Mesenchymal stem cell (in vitro differentiated cells and primary cell): ENCODE measurements around the gene CFD.
A peak's percentile ranks its signal among the peaks of the same experiment; 100 is the strongest.

Source experiments
- DNase-seq: peaks from one replicate; pipeline ENCODE4 v3.0.0-alpha.2; 2013
- H2AFZ ChIP-seq: one replicate; pipeline ENCODE4 v1.6.1; 2013; ENCODE audit warnings: low read depth, mild to moderate bottlenecking, control low read depth, inconsistent platforms, low read length, moderate library complexity
- H2AK5ac ChIP-seq: 2 replicates; pipeline ENCODE4 v1.6.1; 2013; ENCODE audit warnings: low read length, moderate library complexity, mild to moderate bottlenecking, inconsistent platforms; ENCODE audit not compliant: severe bottlenecking
- H2BK120ac ChIP-seq: one replicate; pipeline ENCODE4 v1.6.1; 2013; ENCODE audit warnings: low read depth, mild to moderate bottlenecking, inconsistent platforms, low read length, moderate library complexity
- H2BK12ac ChIP-seq, 2 experiments: one replicate each; pipeline ENCODE4 v1.6.1; 2013; ENCODE audit warnings: inconsistent platforms in 2 of 2, low read length in 2 of 2, mild to moderate bottlenecking in 2 of 2, moderate library complexity in 2 of 2, control low read depth in 1 of 2
- H2BK15ac ChIP-seq: one replicate; pipeline ENCODE4 v1.6.1; 2013; ENCODE audit warnings: mild to moderate bottlenecking, low read depth, inconsistent platforms; ENCODE audit not compliant: poor library complexity, severe bottlenecking
- H2BK5ac ChIP-seq: 2 replicates; pipeline ENCODE4 v1.6.1; 2013; ENCODE audit warnings: low read depth, mild to moderate bottlenecking, low read length, control low read depth, inconsistent platforms; ENCODE audit not compliant: poor library complexity, severe bottlenecking
- H3K14ac ChIP-seq, 2 experiments: one replicate each; pipeline ENCODE4 v1.6.1; 2013; ENCODE audit warnings: inconsistent platforms in 2 of 2, low read length in 2 of 2, control low read depth in 1 of 2, mild to moderate bottlenecking in 1 of 2, moderate library complexity in 1 of 2
- H3K18ac ChIP-seq, 2 experiments: one replicate each; pipeline ENCODE4 v1.6.1; 2013; ENCODE audit warnings: inconsistent platforms in 2 of 2, low read length in 2 of 2, control low read depth in 1 of 2, low read depth in 1 of 2, mild to moderate bottlenecking in 1 of 2
- H3K23ac ChIP-seq, 2 experiments: one replicate each; pipeline ENCODE4 v1.6.1; 2013; ENCODE audit warnings: inconsistent platforms in 2 of 2, low read length in 2 of 2, mild to moderate bottlenecking in 2 of 2, moderate library complexity in 2 of 2, control low read depth in 1 of 2
- H3K27ac ChIP-seq: 2 replicates; pipeline ENCODE4 v1.5.1; 2013; ENCODE audit warnings: mild to moderate bottlenecking, moderate library complexity, low read length, control low read depth, inconsistent platforms; ENCODE audit not compliant: poor library complexity, severe bottlenecking
- H3K27me3 ChIP-seq, 2 experiments: 2 replicates each; pipeline versions ENCODE4 v1.6.1 to v1.7.0; 2013; ENCODE audit warnings: low read length in 2 of 2, mild to moderate bottlenecking in 2 of 2, moderate library complexity in 2 of 2, control low read depth in 1 of 2, inconsistent platforms in 1 of 2; ENCODE audit not compliant: control insufficient read depth in 1 of 2, insufficient read depth in 1 of 2
- H3K36me3 ChIP-seq, 2 experiments: 2 replicates each; pipeline versions ENCODE4 v1.6.1 to v1.7.0; 2013; ENCODE audit warnings: low read length in 2 of 2, control low read depth in 1 of 2, inconsistent platforms in 1 of 2, low read depth in 1 of 2, mild to moderate bottlenecking in 1 of 2; ENCODE audit not compliant: insufficient read depth in 2 of 2, control insufficient read depth in 1 of 2
- H3K4ac ChIP-seq, 2 experiments: one replicate each; pipeline ENCODE4 v1.6.1; 2013; ENCODE audit warnings: inconsistent platforms in 2 of 2, low read length in 2 of 2, mild to moderate bottlenecking in 2 of 2, moderate library complexity in 2 of 2, control low read depth in 1 of 2, low read depth in 1 of 2
- H3K4me1 ChIP-seq: 2 replicates; pipeline ENCODE4 v1.6.1; 2013; ENCODE audit warnings: low read depth, low read length, control low read depth; ENCODE audit not compliant: control insufficient read depth, insufficient read depth
- H3K4me2 ChIP-seq: 2 replicates; pipeline ENCODE4 v1.6.1; 2013; ENCODE audit warnings: low read length, mild to moderate bottlenecking, inconsistent platforms; ENCODE audit not compliant: poor library complexity, severe bottlenecking
- H3K4me3 ChIP-seq, 2 experiments: 2 replicates each; pipeline versions ENCODE4 v1.5.1 to v1.7.0; 2013; ENCODE audit warnings: low read length in 2 of 2, mild to moderate bottlenecking in 2 of 2, control low read depth in 1 of 2, low read depth in 1 of 2; ENCODE audit not compliant: insufficient read depth in 1 of 2
- H3K79me1 ChIP-seq: replicated peaks from 2 replicates; pipeline ENCODE4 v1.6.1; 2013; ENCODE audit warnings: mild to moderate bottlenecking, control low read depth, low read length, inconsistent platforms; ENCODE audit not compliant: poor library complexity, severe bottlenecking
- H3K9ac ChIP-seq: 2 replicates; pipeline ENCODE4 v1.7.0; 2013; ENCODE audit warnings: mild to moderate bottlenecking, low read length, moderate library complexity
- H3K9me3 ChIP-seq: 2 replicates; pipeline ENCODE4 v1.7.0; 2013; ENCODE audit warnings: mild to moderate bottlenecking, low read length; ENCODE audit not compliant: control insufficient read depth
- H4K8ac ChIP-seq: one replicate; pipeline ENCODE4 v1.6.1; 2013; ENCODE audit warnings: inconsistent platforms, mild to moderate bottlenecking, low read length, moderate library complexity
- H4K91ac ChIP-seq: one replicate; pipeline ENCODE4 v1.6.1; 2013; ENCODE audit warnings: mild to moderate bottlenecking, low read length, inconsistent platforms
- WGBS: methylation state at CpG from one replicate; pipeline ENCODE4 v1.1.7; 2013; ENCODE audit warnings: mixed read lengths; 5-methylcytosine and 5-hydroxymethylcytosine counted together

Gene CFD

GRCh38 chr19:829129-829758, 30.2 kb upstream of the CFD start:
- 90% methylated on average over 18 of the region's 18 CpGs for WGBS

DNA sequence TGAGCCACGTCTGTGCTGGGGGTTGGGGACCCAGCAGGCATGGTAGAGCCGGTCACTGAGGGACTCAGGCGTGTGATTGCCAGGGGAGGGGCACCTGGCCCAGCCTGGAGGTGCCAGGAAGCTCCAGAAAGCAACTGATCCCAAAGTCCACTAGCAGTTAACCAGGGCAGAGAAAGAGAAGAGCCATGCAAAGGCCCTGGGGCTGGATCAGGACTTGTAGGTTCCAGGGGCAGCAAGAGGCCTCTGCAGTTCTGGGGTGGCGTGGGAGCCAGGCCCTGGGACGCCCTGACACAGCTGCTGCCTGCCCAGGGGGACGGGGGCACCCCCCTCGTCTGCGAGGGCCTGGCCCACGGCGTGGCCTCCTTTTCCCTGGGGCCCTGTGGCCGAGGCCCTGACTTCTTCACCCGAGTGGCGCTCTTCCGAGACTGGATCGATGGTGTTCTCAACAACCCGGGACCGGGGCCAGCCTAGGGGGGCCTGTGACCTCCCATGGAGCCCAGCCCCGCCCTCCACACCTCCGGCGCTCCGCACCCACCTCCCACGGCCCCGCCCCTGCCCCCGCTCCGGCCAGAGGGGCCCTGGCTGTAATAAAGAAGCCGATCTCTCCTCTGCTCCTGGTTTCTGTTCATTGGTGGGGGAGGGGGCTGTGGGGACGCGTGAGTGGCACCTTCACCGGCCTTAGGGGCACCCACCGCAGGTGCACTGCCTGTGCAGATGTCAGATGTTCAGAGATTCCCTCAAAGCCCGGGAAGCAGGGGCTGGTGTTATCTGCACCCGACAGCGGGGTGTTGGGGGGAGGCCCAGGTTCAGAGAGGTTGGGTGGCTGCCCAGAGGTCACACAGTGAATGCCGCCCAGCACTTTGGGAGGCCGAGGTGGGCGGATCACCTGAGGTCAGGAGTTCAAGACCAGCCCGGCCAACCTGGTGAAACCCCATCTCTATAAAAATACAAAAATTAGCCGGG, 27.8 kb upstream of the CFD start:
- no peak overlapping the region for H3K27ac ChIP-seq
- peaks cover 0 to 30% of the 10 kb centered on the region in 2 experiments for H3K27me3 ChIP-seq
- DNase-seq, result no peak
- no peak overlapping the region for H2AFZ ChIP-seq
- no peaks in the 10 kb centered on the region for H3K9me3 ChIP-seq
- no peak overlapping the region for H2BK12ac ChIP-seq
- no peak overlapping the region for H2BK5ac ChIP-seq
- H3K4me2 ChIP-seq, result no peak overlapping the region
- H4K91ac ChIP-seq, result no peak overlapping the region
- H3K79me1 ChIP-seq, result no peaks in the 10 kb centered on the region
- no peaks in the 10 kb centered on the region for H3K36me3 ChIP-seq
- no peak overlapping the region for H4K8ac ChIP-seq
- H2AK5ac ChIP-seq, result no peak overlapping the region
- H3K4me3 ChIP-seq, result no peak overlapping the region
- H3K9ac ChIP-seq, result no peak overlapping the region
- no peak overlapping the region for H3K18ac ChIP-seq
- peaks cover 5% of the 10 kb centered on the region for H3K4me1 ChIP-seq
- H3K14ac ChIP-seq, result peak overlapping the region in 1 of 2 experiments; percentile 20
- H2BK15ac ChIP-seq, result peak overlapping the region; percentile 69
- WGBS, result 71% methylated on average over 33 of the region's 38 CpGs
- H2BK120ac ChIP-seq, result no peak overlapping the region
- no peak overlapping the region for H3K23ac ChIP-seq
- H3K4ac ChIP-seq, result no peak overlapping the region

More at GRCh38 chr19:829129-829758, 30.2 kb upstream of the CFD start:
- Histone ChIP-seq H2BK15ac (no peak overlapping the region), H3K4ac (no peak overlapping the region), H3K27ac (no peak overlapping the region), H2BK120ac (no peak overlapping the region), H3K4me1 (peaks cover 5% of the 10 kb centered on the region), H2BK12ac (no peak overlapping the region), H2BK5ac (no peak overlapping the region), H3K4me2 (no peak overlapping the region), H3K14ac (no peak overlapping the region), H4K8ac (no peak overlapping the region), H2AK5ac (no peak overlapping the region), H3K18ac (no peak overlapping the region), H3K27me3 (peaks cover 0 to 24% of the 10 kb centered on the region in 2 experiments), H3K9ac (no peak overlapping the region), H3K23ac (no peak overlapping the region), H2AFZ (no peak overlapping the region), H3K9me3 (no peaks in the 10 kb centered on the region), H3K36me3 (no peaks in the 10 kb centered on the region), H3K79me1 (no peaks in the 10 kb centered on the region), H3K4me3 (no peak overlapping the region), H4K91ac (no peak overlapping the region)
- no peak for DNase-seq

GRCh38 chr19:834216-834615, 25.2 kb upstream of the CFD start:
- H3K4me1 ChIP-seq, result peaks cover 5% of the 10 kb centered on the region
- 86% methylated on average over 23 of the region's 24 CpGs for WGBS

DNA sequence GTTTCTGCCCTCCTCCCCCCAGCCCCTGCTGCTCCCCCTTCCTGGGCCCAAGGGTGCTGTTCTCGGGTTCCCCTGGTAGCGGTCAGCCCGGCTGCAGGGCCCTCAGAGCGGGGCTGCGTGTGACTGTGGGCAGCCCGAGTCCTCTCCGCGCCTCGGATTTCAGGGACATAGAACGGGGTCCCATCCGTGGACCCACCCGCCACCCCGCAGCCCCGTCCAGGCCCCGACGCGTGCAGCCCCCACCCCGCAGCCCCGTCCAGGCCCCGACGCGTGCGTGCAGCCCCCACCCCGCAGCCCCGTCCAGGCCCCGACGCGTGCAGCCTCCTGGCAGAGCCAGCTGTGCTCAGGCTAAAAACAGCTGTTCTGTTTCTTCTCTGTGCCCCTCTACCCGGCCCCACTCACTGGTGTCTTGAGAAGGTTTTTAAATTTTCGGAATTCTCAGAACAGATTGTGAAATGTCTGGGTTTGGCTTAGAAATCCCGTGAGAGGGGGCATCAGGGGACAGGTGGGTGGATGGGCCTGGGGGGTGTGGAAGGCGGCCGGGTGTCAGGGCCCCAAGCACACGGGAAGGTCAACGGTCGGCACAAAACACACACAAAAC, 24.2 kb upstream of the CFD start:
- no peak overlapping the region for H2BK120ac ChIP-seq
- no peak overlapping the region for H2AFZ ChIP-seq
- peaks cover 0 to 40% of the 10 kb centered on the region in 2 experiments for H3K27me3 ChIP-seq
- 87% methylated on average over 28 of the region's 36 CpGs for WGBS
- no peak for DNase-seq
- H2BK12ac ChIP-seq, result no peak overlapping the region
- peaks cover 4% of the 10 kb centered on the region for H3K4me1 ChIP-seq
- peak overlapping the region; percentile 25 for H2BK5ac ChIP-seq
- no peak overlapping the region for H2AK5ac ChIP-seq
- no peak overlapping the region for H4K8ac ChIP-seq
- H3K18ac ChIP-seq, result no peak overlapping the region
- H3K36me3 ChIP-seq, result no peaks in the 10 kb centered on the region
- no peak overlapping the region for H2BK15ac ChIP-seq
- H3K14ac ChIP-seq, result no peak overlapping the region
- no peak overlapping the region for H3K23ac ChIP-seq
- no peak overlapping the region for H4K91ac ChIP-seq
- no peak overlapping the region for H3K4me2 ChIP-seq
- H3K4me3 ChIP-seq, result no peak overlapping the region
- no peaks in the 10 kb centered on the region for H3K9me3 ChIP-seq
- H3K4ac ChIP-seq, result no peak overlapping the region
- no peak overlapping the region for H3K9ac ChIP-seq
- no peaks in the 10 kb centered on the region for H3K79me1 ChIP-seq
- no peak overlapping the region for H3K27ac ChIP-seq

More at GRCh38 chr19:834216-834615, 25.2 kb upstream of the CFD start:
- Histone ChIP-seq H3K27me3 (peaks cover 0 to 39% of the 10 kb centered on the region in 2 experiments), H3K79me1 (no peaks in the 10 kb centered on the region), H3K36me3 (no peaks in the 10 kb centered on the region), H2BK120ac (no peak overlapping the region), H3K18ac (no peak overlapping the region), H3K4me3 (no peak overlapping the region), H3K9ac (no peak overlapping the region), H2BK12ac (no peak overlapping the region), H2AK5ac (no peak overlapping the region), H4K8ac (no peak overlapping the region), H3K9me3 (no peaks in the 10 kb centered on the region), H4K91ac (no peak overlapping the region), H3K4me2 (no peak overlapping the region), H3K14ac (no peak overlapping the region), H3K23ac (no peak overlapping the region), H2BK5ac (no peak overlapping the region), H2BK15ac (no peak overlapping the region), H2AFZ (no peak overlapping the region), H3K4ac (no peak overlapping the region), H3K27ac (no peak overlapping the region)
- no peak for DNase-seq
